Stimulated activated CD8-positive, alpha-beta memory T cell treated with anti-CD3 and anti-CD28 coated beads, Interleukin-4, amount 100 ng/mL, for 4 hours (primary cell): ENCODE results near the gene GGCX.
A peak's percentile ranks its signal among the peaks of the same experiment; 100 is the strongest.
"Not testable (repeated sequence)": the region's sequence is repeated elsewhere in the genome, so short reads cannot be mapped to it uniquely, and the experiment has no call there.

Experiments
- DNase-seq, 2 donors: peaks; one replicate each; pipeline ENCODE4 v3.0.0-alpha.2; 2020; ENCODE audit warnings: low read depth in 2 of 2, low spot score in 1 of 2

Gene GGCX

GRCh38 chr2:85594715-85595300 lies 33.5 kb upstream of the GGCX start:
- DNase-seq: no peak

DNA sequence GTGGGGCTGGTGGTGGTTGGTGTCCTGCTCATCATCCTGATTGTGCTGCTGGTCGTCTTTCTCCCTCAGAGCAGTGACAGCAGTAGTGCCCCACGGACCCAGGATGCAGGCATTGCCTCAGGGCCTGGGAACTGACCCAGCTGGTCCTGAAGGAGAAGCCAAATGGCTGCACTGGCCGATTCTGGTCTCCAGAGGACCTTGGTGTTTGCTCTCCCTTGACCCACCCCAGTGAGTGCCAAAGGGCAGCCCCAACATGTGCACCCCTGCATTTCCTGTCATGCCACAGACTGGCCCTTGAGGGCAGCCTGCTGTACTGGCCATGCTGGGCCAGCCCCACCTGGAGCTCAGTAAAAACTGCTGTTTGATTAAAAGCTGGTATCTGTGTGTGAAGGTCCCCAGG lies 31.7 kb upstream of the GGCX start:
- no peak for DNase-seq

DNA sequence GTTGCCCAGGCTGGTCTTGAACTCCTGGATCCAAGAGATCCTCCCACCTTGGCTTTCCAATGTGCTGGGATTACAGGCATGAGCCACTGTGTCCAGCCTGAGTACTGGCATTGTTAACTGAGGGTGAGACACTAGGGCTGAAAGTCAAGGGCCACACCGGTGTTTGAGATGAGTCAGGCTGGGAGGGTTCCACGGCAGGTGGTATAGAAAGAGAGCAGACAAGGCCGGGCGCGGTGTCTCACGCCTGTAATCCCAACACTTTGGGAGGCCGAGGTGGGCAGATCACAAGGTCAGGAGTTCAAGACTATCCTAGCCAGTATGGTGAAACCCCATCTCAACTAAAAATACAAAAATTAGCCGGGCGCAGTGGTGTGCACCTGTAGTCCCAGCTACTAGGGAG lies 31.0 kb upstream of the GGCX start:
- not testable (repeated sequence) for DNase-seq

GRCh38 chr2:85591563-85591962 lies 30.3 kb upstream of the GGCX start:
- no peak for DNase-seq

GRCh38 chr2:85590950-85591349 lies 29.7 kb upstream of the GGCX start:
- no peak for DNase-seq

GRCh38 chr2:85589982-85590791 lies 28.9 kb upstream of the GGCX start:
- DNase-seq: no peak

- DNase-seq: no peak
These were observed 27.9 kb upstream of the GGCX start for GRCh38 chr2:85589181-85589580.

DNA sequence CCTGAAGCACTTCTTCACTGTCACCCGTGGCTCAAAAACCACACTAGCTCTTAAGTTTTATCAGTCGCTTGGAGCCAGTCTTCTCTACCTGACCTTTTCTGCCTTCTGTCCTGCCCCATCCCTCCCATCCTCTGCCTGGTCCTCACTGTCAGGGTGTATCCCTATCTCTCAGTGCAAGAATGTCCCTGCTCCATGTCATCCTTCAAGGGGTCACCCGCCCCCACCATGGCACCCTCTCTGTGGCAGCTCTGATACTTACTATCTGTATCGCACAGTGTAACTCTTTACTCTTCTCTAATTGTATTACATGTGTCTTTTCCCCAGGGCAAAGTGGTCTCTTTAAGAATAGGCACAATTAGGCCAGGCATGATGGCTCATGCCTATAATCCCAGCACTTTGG lies 27.4 kb upstream of the GGCX start:
- DNase-seq: no peak

DNA sequence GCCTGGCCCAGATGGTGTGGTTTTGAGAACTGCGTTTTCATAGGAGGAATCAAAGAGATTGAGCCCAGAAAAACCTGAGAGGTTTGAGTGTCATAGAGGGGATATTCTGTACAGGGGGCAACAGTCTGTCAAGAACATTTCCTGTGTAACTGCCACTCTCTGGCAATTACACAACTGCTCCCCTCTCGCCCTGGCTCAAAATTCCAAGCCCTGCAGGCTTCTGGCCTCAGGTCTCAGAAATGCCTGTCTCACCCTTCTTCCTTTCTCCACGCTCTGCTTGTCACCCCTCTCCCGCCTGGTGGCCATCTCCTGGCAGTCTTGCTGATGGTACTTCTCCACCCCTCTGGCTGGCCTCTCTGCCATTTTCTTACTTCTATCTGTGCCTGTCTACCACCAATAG lies 26.9 kb upstream of the GGCX start:
- no peak for DNase-seq

GRCh38 chr2:85585781-85586105 lies 24.4 kb upstream of the GGCX start:
- DNase-seq: no peak

DNA sequence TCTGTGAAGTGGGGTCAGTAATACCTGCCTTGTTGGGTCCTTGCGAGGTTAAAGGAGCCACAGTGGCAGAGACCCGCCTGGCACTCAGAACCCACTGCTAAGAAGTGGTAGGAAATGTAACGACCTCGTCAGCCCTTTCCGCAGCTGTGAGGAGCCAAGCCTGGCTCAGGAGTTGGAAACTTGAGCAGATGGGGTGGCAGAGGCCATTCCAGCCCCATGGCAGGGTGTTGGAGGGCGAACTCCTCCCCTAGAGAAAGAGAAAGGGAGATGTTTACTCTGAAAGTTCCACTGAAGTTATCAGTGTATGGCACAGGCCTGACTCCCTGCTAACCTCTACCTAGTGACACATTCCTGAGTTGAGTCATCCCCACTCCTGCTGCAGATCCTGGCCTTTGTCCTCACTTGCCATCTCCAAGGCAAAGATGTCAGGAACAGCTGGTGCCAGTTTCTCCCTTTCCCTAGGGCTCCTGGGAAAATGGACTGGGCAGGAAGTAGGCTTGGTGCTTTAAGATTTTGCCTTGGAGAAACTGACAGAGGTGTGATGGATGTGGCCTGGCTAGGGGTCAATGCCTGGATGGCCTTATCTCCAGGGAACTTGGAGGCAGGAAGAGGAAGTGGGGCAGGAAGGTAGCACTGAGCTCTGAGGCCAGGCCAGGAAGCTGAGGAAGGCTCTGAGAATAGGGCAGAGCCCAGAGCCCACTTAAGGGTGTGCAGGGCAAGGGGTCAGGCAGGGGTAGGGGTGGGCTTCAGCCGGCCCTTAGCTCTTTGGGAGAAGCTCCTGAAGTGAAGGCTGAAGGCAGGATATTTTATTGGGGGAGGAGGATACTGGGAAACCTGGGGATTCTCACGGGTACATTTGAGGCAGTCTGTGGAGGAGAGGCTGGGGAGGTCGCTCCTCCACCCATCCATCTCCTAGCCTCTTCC lies 23.8 kb upstream of the GGCX start:
- DNase-seq: no peak

DNA sequence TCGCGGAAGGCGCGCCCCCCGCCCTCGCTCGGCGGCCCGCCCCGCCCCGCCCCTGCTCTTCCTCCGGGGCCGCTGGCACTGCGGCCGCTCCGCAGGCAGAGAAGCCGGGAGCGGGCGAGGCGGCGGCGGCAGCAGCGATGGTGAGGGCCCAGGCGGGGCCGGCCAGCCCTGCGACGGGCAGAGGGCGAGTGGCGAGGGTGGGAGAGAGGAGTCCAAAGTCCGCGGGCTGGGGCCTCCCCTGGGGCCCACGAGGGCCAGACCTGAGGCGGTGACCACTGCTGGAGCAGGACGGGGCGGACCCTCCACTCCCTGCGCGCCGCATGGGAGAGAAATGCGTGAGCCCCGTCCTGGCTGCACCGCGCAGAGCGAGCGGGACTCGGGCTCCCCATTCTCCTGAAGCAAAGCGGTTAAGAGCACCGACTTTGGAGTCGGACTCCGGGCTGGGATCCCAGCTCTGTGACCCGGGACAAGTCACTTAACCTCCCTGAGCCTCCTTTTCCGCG lies 23.1 kb upstream of the GGCX start, which contains the start of gene VAMP5:
Gene VAMP5 (plus strand): TSS at position 78 of the 503 bp plus-strand sequence. CDS start 60 bp downstream, at position 138.
- DNase-seq: no peak

GRCh38 chr2:85583667-85584353 lies 22.5 kb upstream of the GGCX start:
- DNase-seq: no peak

GRCh38 chr2:85582492-85582891 lies 21.2 kb upstream of the GGCX start:
- no peak for DNase-seq

DNA sequence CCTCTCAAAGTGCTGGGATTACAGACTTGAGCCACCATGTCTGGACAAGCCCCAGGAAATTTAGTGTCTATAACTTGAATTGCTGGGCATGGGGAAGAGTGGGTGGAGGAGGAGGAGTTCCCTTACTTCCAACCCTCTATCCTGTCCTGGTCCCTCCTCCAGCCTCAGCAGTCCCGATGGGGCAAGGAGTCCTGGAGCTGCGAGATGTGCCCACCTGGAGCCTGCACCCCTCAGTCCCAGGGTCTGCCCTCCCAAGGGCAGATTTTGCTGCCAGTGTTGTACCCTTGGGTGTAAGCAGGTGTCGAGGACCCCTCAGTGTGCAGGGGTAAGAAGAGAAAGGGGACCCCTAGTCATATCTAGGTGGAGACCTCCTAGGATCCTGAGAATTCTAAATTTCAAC lies 18.9 kb upstream of the GGCX start:
- DNase-seq: no peak

GRCh38 chr2:85579266-85579935 lies 18.1 kb upstream of the GGCX start:
- no peak for DNase-seq

DNA sequence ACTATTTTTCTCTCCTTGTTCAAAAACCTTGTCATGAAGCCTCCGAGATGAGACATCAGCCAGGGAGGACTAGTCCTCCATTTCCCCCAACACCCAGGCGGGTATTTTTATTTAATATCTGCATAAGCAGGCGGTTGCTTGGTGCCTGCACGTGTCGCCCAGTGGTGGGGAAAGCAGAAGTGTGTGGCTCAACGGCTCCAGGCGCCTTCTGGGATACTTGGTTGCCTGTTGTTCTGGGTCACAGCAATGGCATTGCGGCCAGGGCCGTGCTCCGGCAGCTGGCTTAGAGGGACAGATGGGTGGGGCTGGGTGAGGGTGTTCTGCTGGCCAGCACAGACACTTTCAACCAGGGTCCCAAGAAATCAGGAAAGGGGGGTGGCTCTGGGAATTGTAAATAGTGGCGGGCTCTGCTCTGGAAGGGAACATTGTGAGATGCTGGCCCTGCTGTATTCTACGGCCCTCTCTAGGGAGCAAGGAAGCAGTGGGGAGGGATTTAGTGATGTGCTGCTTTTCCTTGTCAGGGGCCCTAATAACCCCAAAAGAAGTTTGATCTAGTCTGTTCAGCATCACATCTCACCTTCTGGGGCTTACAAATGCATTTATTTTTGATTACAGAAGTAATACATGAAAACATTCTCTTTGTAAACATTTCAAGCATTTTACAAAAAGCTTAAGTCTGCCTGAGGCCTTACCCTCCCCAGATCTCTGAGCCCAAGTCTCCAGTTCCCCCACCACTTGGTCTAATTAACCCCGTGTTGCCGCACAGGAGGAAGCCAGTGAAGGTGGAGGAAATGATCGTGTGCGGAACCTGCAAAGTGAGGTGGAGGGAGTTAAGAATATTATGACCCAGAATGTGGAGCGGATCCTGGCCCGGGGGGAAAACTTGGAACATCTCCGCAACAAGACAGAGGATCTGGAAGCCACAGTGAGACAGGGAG lies 17.2 kb upstream of the GGCX start:
- no peak for DNase-seq

DNA sequence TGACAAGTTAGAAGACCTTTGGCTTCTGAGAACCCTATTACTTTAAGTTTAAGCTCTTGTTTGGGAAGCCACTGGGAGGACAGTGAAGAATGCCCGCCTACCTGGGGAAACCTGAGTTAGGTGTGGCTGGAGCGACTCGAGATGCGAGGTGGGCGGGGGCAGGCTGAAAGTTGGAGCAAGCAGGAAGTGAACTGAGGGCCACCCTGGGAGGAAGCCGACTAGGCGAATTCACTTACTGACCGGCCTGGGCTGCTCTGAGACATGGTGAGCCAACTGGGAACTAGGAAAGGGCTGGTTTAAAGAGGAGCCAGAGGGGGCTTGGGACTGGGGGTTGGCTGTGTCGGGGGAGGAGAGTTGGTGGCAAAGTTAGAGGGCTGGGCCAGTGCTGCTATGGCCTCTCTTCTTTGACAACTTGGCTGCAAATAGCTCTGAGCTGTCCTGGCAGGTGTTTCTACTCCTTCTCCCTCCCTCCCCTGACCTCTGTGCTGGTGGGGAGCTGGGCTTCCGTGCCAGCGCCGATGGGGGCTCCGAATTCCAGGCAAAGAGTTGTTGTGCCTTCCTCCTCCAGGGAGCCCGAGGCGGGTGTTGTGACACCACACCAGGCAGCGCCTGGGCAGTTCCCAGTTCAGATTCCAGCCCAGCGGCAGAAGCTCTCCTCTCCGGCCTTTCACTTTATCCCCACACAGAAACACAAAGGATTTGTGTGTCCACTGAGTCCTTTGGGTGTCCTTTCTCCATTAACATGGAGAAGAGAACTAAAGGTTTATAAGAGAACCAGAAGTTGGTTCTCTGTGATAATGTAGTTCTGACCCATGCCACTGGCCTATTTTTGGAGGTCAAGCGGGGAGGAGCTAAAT lies 16.3 kb upstream of the GGCX start, which contains the start of gene VAMP8:
Gene VAMP8 (plus strand): TSS at position 201 of the 857 bp plus-strand sequence. CDS start 61 bp downstream, at position 262.
- peak; percentile 27 to 40 for DNase-seq

- no peak for DNase-seq
These were observed 15.7 kb upstream of the GGCX start for GRCh38 chr2:85577063-85577385.
